Trophoblast cell (in vitro differentiated cells and primary cell): Measurements from ENCODE around the gene OR1F1.

Source experiments
- DNase-seq, 2 donors: peaks; one replicate each; pipeline ENCODE4 v3.0.0-alpha.2; 2016
- H2AFZ ChIP-seq: 2 replicates; pipeline ENCODE4 v1.6.1; 2013; ENCODE audit warnings: low read length, moderate library complexity, mild to moderate bottlenecking; ENCODE audit not compliant: insufficient read depth, poor library complexity
- H2AK5ac ChIP-seq: 2 replicates; pipeline ENCODE4 v1.6.1; 2013; ENCODE audit warnings: mild to moderate bottlenecking, low read length
- H2BK120ac ChIP-seq: 2 replicates; pipeline ENCODE4 v1.6.1; 2013; ENCODE audit warnings: low read length, mild to moderate bottlenecking, moderate library complexity; ENCODE audit not compliant: insufficient read depth, poor library complexity
- H2BK12ac ChIP-seq: 2 replicates; pipeline ENCODE4 v1.6.1; 2013; ENCODE audit warnings: mild to moderate bottlenecking, low read length, moderate library complexity
- H2BK5ac ChIP-seq: 2 replicates; pipeline ENCODE4 v1.6.1; 2013; ENCODE audit warnings: low read length, low read depth, moderate library complexity, mild to moderate bottlenecking; ENCODE audit not compliant: poor library complexity
- H3K14ac ChIP-seq: 2 replicates; pipeline ENCODE4 v1.6.1; 2013; ENCODE audit warnings: mild to moderate bottlenecking, low read length
- H3K18ac ChIP-seq: 2 replicates; pipeline ENCODE4 v1.6.1; 2013; ENCODE audit warnings: mild to moderate bottlenecking, low read length
- H3K23ac ChIP-seq: 2 replicates; pipeline ENCODE4 v1.6.1; 2013; ENCODE audit warnings: low read length
- H3K27ac ChIP-seq: 2 replicates; pipeline ENCODE4 v1.5.1; 2013; ENCODE audit warnings: low read depth, mild to moderate bottlenecking, inconsistent platforms, low read length, moderate library complexity
- H3K27me3 ChIP-seq: 2 replicates; pipeline ENCODE4 v1.6.1; 2013; ENCODE audit warnings: inconsistent platforms, mild to moderate bottlenecking, low read length, moderate library complexity; ENCODE audit not compliant: insufficient read depth
- H3K36me3 ChIP-seq, 2 experiments: 1 replicate in 1 of 2; 2 replicates in 1 of 2; pipeline ENCODE4 v1.6.1; 2013; ENCODE audit warnings: low read length in 2 of 2, mild to moderate bottlenecking in 2 of 2, moderate library complexity in 1 of 2; ENCODE audit not compliant: insufficient read depth in 2 of 2, control insufficient read depth in 1 of 2
- H3K4ac ChIP-seq: 2 replicates; pipeline ENCODE4 v1.6.1; 2013; ENCODE audit warnings: low read depth, mild to moderate bottlenecking, low read length, moderate library complexity
- H3K4me1 ChIP-seq, 2 experiments: 1 replicate in 1 of 2; 2 replicates in 1 of 2; pipeline ENCODE4 v1.6.1; 2013; ENCODE audit warnings: low read length in 2 of 2, mild to moderate bottlenecking in 2 of 2, moderate library complexity in 1 of 2; ENCODE audit not compliant: insufficient read depth in 2 of 2, control insufficient read depth in 1 of 2
- H3K4me2 ChIP-seq: 2 replicates; pipeline ENCODE4 v1.6.1; 2013; ENCODE audit warnings: inconsistent platforms, mild to moderate bottlenecking, low read length, moderate library complexity
- H3K4me3 ChIP-seq: 2 replicates; pipeline ENCODE4 v1.5.1; 2013; ENCODE audit warnings: mild to moderate bottlenecking, low read depth, low read length, inconsistent platforms
- H3K79me1 ChIP-seq: one replicate; pipeline ENCODE4 v1.6.1; 2013; ENCODE audit warnings: low read length
- H3K79me2 ChIP-seq: 2 replicates; pipeline ENCODE4 v1.6.1; 2013; ENCODE audit warnings: low read length, mild to moderate bottlenecking; ENCODE audit not compliant: control insufficient read depth, insufficient read depth, poor library complexity
- H3K9ac ChIP-seq: 2 replicates; pipeline ENCODE4 v1.6.1; 2013; ENCODE audit warnings: mild to moderate bottlenecking, low read length
- H3K9me3 ChIP-seq: 2 replicates; pipeline ENCODE4 v1.6.1; 2013; ENCODE audit warnings: low read depth, mild to moderate bottlenecking, control low read depth, inconsistent platforms, low read length; ENCODE audit not compliant: insufficient read depth
- H4K12ac ChIP-seq: 2 replicates; pipeline ENCODE4 v1.6.1; 2013; ENCODE audit warnings: low read depth, mild to moderate bottlenecking, low read length, moderate library complexity
- H4K8ac ChIP-seq: 2 replicates; pipeline ENCODE4 v1.6.1; 2013; ENCODE audit warnings: low read depth, mild to moderate bottlenecking, low read length, moderate library complexity
- H4K91ac ChIP-seq: one replicate; pipeline ENCODE4 v1.6.1; 2013; ENCODE audit warnings: low read depth, mild to moderate bottlenecking, low read length, moderate library complexity
- WGBS: extraction: QIAGEN DNeasy Blood & Tissue Kit; methylation state at CpG from one replicate; pipeline ENCODE4 v1.1.7; 2013; ENCODE audit warnings: missing lambda C conversion rate; ENCODE audit not compliant: insufficient read length, insufficient coverage; ENCODE audit errors: extremely low coverage; 5-methylcytosine and 5-hydroxymethylcytosine counted together

The OR1F1 gene

GRCh38 chr16:3143189-3143588 lies 44.8 kb upstream of the OR1F1 start:
- H4K12ac ChIP-seq, result no peak overlapping the region
- no peak overlapping the region for H3K18ac ChIP-seq
- H3K4ac ChIP-seq, result no peak overlapping the region
- DNase-seq, result no peak
- no peaks in the 10 kb centered on the region for H3K27me3 ChIP-seq
- H3K4me1 ChIP-seq, result peaks cover 6 to 13% of the 10 kb centered on the region in 2 experiments
- H3K79me2 ChIP-seq, result no peaks in the 10 kb centered on the region
- H2BK5ac ChIP-seq, result no peak overlapping the region
- H4K91ac ChIP-seq, result no peak overlapping the region
- H3K9me3 ChIP-seq, result peaks cover 3% of the 10 kb centered on the region
- H2AFZ ChIP-seq, result no peak overlapping the region
- no peak overlapping the region for H3K27ac ChIP-seq
- H3K4me2 ChIP-seq, result no peak overlapping the region
- no peak overlapping the region for H3K9ac ChIP-seq
- no peak overlapping the region for H3K4me3 ChIP-seq
- no peak overlapping the region for H4K8ac ChIP-seq
- H2BK12ac ChIP-seq, result no peak overlapping the region
- no peak overlapping the region for H3K14ac ChIP-seq
- H3K36me3 ChIP-seq, result peaks cover 31 to 32% of the 10 kb centered on the region in 2 experiments
- no peak overlapping the region for H2BK120ac ChIP-seq
- no peak overlapping the region for H3K23ac ChIP-seq
- no peaks in the 10 kb centered on the region for H3K79me1 ChIP-seq
- H2AK5ac ChIP-seq, result no peak overlapping the region
- WGBS, result no CpG with 5 or more reads among the region's 11 CpGs

- H4K12ac ChIP-seq, result no peak overlapping the region
- no peak overlapping the region for H3K9ac ChIP-seq
- H3K18ac ChIP-seq, result no peak overlapping the region
- H3K4me3 ChIP-seq, result no peak overlapping the region
- H3K4me1 ChIP-seq, result peaks cover 6 to 7% of the 10 kb centered on the region in 2 experiments
- H2BK120ac ChIP-seq, result no peak overlapping the region
- no peak overlapping the region for H3K4ac ChIP-seq
- peaks cover 3% of the 10 kb centered on the region for H3K9me3 ChIP-seq
- no peak overlapping the region for H3K14ac ChIP-seq
- no peak overlapping the region for H4K8ac ChIP-seq
- no CpG with 5 or more reads among the region's 23 CpGs for WGBS
- H2BK12ac ChIP-seq, result no peak overlapping the region
- H3K79me1 ChIP-seq, result no peaks in the 10 kb centered on the region
- H3K27me3 ChIP-seq, result no peaks in the 10 kb centered on the region
- H3K36me3 ChIP-seq, result peaks cover 27 to 28% of the 10 kb centered on the region in 2 experiments
- no peak overlapping the region for H2AK5ac ChIP-seq
- H3K27ac ChIP-seq, result no peak overlapping the region
- DNase-seq, result peak; percentile 18 to 19
- no peak overlapping the region for H3K4me2 ChIP-seq
- H4K91ac ChIP-seq, result no peak overlapping the region
- no peak overlapping the region for H2AFZ ChIP-seq
- H3K79me2 ChIP-seq, result no peaks in the 10 kb centered on the region
- H2BK5ac ChIP-seq, result no peak overlapping the region
- no peak overlapping the region for H3K23ac ChIP-seq
Measured at GRCh38 chr16:3143598-3144320, 44.2 kb upstream of the OR1F1 start.

GRCh38 chr16:3144321-3144983 lies 43.6 kb upstream of the OR1F1 start:
- Histone ChIP-seq H3K4ac (no peak overlapping the region), H2BK5ac (no peak overlapping the region), H3K18ac (no peak overlapping the region), H2BK12ac (no peak overlapping the region), H2BK120ac (no peak overlapping the region), H3K9me3 (peaks cover 3% of the 10 kb centered on the region), H3K27me3 (no peaks in the 10 kb centered on the region), H3K79me1 (no peaks in the 10 kb centered on the region), H3K36me3 (peaks cover 24% of the 10 kb centered on the region in 2 experiments), H4K8ac (no peak overlapping the region), H3K4me2 (no peak overlapping the region), H3K4me1 (peaks cover 0 to 2% of the 10 kb centered on the region in 2 experiments), H3K27ac (no peak overlapping the region), H3K23ac (no peak overlapping the region), H4K91ac (no peak overlapping the region), H2AK5ac (no peak overlapping the region), H3K4me3 (no peak overlapping the region), H4K12ac (no peak overlapping the region), H3K14ac (no peak overlapping the region), H2AFZ (no peak overlapping the region), H3K79me2 (no peaks in the 10 kb centered on the region), H3K9ac (no peak overlapping the region)
- no CpG with 5 or more reads among the region's 18 CpGs for WGBS
- DNase-seq, result peak; percentile 9 to 12

GRCh38 chr16:3145151-3145550 lies 42.9 kb upstream of the OR1F1 start:
- Histone ChIP-seq H3K23ac (no peak overlapping the region), H2AFZ (no peak overlapping the region), H3K27ac (no peak overlapping the region), H4K8ac (no peak overlapping the region), H3K14ac (no peak overlapping the region), H2BK120ac (no peak overlapping the region), H3K4me2 (no peak overlapping the region), H3K4me3 (no peak overlapping the region), H3K4ac (no peak overlapping the region), H4K12ac (no peak overlapping the region), H2BK5ac (no peak overlapping the region), H3K79me2 (peaks cover 2% of the 10 kb centered on the region), H3K9me3 (peaks cover 3% of the 10 kb centered on the region), H3K4me1 (peaks cover 2 to 5% of the 10 kb centered on the region in 2 experiments), H3K9ac (no peak overlapping the region), H3K27me3 (no peaks in the 10 kb centered on the region), H2BK12ac (no peak overlapping the region), H3K36me3 (peaks cover 24% of the 10 kb centered on the region in 2 experiments), H2AK5ac (no peak overlapping the region), H3K79me1 (peaks cover 5% of the 10 kb centered on the region), H3K18ac (no peak overlapping the region), H4K91ac (no peak overlapping the region)
- no CpG with 5 or more reads among the region's 10 CpGs for WGBS
- no peak for DNase-seq
